ENCODE results near the gene UGGT2.
"Not testable (repeated sequence)": the region's sequence is repeated elsewhere in the genome, so short reads cannot be mapped to it uniquely, and the experiment has no call there.

UGGT2 gene

DNA sequence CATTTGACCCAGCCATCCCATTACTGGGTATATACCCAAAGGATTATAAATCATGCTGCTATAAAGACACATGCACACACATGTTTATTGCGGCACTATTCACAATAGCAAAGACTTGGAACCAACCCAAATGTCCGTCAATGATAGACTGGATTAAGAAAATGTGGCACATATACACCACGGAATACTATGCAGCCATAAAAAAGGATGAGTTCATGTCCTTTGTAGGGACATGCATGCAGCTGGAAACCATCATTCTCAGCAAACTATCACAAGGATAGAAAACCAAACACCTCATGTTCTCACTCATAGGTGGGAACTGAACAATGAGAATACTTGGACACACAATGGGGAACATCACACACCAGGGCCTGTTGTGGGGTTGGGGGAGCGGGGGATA lies 2.2 kb downstream of the UGGT2 start:
- DNase-seq: not testable (repeated sequence)

DNA sequence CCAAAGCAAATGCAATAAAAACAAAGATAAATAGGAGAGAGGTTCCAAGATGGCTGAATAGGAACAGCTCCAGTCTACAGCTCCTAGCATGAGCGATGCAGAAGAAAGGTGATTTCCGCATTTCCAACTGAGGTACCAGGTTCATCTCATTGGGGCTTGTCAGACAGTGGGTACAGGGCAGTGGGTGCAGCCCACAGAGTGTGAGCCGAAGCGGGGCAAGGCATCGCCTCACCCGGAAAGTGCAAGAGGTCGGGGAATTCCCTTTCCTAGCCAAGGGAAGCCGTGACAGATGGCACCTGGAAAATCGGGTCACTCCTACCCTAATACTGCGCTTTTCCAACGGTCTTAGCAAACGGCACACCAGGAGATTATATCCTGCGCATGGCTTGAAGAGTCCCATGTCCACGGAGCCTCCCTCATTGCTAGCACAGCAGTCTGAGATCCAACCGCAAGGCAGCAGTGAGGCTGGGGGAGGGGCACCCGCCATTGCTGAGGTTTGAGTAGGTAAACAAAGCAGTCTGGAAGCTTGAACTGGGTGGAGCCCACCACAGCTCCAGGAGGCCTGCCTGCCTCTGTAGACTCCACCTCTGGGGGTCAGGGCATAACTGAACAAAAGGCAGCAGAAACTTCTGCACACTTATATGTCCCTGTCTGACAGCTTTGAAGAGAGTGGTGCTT lies 6.6 kb downstream of the UGGT2 start:
- not testable (repeated sequence) for DNase-seq

DNA sequence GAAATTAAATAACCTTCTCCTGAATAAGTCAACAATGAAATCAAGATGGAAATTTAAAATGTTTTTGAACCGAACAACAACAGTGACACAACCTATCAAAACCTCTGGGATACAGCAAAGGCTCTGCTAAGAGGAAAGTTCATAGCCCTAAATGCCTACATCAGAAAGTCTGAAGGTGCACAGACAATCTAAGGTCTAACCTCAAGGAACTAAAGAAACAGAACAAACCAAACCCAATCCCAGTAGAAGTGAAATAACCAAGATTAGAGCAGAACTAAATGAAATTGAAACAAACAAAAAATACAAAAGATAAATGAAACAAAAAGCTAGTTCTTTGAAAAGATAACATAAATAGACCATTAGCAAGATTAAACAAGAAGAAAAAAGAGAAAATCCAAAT lies 9.0 kb downstream of the UGGT2 start:
- no peak for DNase-seq

DNA sequence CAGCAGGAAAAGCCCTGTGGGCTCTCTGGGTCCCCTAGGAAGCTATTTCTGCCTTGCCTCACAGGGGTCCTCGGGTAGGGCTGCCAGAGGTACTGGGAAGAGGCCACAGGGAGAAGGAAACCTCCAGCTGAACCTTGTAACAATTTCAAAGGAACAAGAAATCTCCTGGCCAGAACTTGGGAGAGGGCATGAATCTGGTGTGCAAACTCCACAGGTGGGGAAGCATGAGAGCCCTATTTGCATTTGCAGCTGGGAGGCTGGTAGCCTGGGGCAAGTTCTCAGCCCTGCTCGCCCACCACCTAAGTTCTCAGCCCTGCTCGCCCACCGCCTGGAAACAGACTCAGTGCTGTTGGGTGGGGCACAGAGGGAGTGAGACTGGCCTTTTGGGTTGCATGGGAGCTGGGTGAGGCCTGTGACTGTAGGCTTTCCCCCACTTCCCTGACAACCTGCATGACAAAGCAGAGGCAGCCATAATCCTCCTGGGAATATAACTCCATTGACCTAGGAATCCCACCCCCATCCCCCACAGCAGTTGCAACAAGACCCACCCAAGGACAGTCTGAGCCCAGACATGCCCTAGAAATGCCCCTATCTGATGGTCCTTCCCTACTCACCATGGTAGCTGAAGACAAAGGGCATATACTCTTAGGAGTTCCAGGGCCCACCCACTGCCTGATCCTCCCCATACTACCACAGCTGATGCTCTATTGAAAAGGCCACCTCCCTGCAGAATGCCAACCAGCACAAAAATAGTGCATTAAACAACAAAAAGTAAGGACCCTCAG lies 11.7 kb downstream of the UGGT2 start:
- no peak for DNase-seq

DNA sequence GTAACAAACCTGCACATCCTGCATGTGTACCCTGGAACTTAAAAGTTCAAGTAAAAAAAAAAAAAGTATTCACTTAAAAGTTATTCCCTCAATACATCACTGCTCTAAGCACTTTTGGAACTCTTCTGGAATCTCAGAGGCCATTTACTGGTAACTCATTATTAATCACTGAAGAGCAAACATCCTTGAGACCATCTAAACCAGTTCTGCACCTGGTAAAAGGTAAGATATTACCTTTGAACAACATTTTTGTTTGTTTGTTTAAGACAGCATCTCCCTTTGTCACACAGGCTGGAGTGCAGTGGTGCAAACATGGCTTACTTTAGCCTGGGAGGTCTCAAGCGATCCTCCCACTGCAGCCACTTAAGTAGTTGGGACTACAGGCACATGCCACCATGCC lies 16.7 kb downstream of the UGGT2 start:
- no peak for DNase-seq

DNA sequence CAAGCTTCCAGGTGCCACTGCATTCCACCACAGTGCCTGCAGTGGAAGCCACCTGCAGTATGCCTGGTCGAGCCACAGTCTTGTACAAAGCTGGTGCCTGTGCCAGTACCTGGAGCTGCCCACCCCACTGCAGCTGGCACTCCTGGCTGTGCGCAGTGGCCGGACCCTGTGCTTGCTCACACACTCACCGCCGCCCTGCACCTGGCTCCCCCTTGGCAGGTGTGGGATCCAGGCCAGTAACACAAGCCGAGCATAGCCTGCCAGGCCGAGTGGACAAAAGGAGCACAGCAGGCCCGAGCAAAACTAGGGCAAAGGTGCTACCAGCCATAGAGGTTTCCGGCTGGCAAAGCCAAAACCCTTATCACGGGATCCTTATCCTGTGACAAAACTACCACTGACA lies 18.5 kb downstream of the UGGT2 start:
- DNase-seq: no peak

DNA sequence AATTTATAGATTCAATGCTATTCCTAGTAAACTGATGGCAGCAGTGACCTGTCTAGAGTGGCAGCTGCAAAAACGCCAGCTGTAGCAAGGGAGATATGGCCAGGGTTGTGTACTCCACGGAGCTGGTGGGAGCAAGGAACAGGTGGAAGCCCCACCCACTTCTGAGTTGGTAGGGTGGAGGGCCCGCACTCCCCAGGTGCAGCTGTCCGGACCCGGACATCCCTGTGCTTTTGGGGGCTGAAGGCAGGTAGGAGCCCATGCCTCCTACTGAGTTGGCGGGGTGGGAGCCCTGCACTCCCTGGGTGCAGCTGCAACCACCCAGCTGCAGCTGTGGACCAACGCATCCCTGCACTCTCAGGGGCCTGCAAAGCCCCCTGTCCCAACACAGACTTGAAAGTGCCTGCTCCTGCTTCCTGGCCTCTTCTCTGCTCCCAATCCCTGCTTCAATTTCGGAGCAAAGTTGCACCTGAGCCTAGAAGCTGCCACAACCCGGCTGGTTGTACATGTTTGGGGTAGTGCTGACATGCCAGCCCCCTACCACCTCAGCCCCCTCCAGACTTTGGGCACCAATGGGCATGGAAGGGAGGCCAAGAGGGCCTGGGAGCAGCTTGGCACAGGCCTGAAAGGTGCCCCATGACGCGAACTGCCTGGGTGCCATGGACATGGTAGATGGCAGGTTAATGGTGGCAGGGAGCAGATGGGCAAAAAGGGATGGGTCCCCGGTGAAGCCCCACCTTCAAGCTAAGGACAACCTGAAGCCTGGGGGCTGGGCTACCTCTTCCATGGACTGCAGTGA lies 19.8 kb downstream of the UGGT2 start:
- DNase-seq: no peak

DNA sequence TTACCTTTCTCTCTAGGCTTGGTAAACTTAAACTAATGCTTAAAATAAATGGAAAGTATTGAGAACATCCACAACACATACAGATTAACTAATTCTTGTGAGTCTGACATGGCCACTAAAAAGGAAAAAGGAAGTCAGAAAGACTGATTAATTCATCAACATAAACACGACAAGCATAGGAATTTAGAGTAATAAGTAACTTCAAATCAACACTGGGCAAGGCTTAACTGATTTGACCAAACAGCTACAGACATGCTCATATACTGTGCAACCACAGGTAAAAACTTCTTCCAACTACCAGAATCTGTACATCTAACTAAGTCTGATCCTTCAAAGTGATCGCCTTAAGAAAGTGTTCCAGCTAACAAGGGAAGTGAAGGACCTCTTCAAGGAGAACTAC lies 20.5 kb downstream of the UGGT2 start:
- no peak for DNase-seq

DNA sequence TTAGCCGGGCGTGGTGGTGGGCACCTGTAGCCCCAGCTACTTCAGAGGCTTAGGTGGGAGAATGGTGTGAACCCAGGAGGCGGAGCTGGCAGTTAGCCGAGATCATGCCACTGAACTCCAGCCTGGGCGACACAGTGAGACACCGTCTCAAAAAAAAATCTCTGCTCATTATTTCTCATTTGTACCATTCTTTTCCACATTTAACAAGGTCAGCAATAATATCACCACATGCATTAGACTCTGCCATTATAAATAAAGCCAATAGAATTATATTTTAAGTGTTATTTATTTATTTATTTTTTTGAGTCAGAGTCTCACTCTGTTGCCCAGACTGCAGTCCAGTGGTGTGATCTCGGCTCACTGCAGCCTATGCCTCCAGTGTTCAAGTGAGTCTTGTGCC lies 24.2 kb downstream of the UGGT2 start:
- DNase-seq: no peak

DNA sequence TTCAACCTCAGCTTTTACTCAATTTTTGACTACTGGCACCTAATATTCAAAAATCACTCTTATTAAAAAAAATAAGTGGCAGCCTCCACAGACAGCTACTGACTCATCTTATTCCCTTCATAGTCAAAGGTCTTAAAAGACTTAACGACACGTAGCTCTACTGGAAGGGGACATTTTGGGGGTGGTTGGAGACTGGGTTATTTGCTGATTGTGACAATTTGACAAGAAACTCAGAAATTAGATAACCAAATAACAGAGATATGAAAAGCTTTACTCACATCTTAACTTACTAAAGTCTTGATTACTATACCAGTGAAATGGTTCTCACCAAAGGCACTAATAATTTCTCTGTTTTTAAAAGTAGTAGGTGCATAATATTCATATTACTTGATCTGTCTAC lies 25.7 kb downstream of the UGGT2 start:
- no peak for DNase-seq

DNA sequence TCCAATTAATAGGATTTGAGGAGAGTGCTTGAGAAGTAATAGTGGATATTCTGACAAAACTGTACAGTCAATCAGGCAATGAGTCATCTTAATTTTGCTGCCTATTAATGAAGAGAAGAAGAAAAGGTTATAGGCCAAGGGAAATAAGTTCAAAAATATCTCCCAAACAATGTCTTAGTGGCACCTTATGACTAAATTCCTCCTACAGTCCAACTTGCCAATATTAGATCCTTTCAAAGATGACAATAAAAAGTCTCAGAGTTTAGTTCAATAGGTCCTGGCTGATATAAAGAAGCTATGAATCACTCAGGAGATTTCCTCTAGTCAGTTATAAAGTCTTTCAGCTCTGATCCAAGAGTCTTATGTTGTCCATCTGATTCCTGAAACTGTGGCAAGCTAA lies 27.9 kb downstream of the UGGT2 start:
- no peak for DNase-seq

DNA sequence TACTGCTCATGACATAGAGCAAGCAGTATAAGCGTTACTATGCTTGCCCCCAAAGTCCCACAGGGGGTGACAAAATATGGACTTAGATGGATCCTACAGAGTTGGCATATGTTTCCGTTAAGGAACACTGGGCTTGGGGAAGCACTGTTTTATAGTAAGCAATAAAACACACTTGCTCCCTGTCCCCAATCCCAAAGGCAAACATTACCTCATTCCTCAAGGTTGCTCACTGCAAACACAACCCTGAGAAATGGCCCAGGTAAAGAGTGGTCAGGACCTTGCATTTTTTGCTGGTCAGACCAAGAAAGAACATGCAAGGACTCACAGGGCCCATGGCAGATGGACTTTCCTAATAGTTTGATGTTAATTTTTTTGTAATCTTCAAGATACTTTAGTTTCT lies 32.3 kb downstream of the UGGT2 start:
- DNase-seq: no peak

DNA sequence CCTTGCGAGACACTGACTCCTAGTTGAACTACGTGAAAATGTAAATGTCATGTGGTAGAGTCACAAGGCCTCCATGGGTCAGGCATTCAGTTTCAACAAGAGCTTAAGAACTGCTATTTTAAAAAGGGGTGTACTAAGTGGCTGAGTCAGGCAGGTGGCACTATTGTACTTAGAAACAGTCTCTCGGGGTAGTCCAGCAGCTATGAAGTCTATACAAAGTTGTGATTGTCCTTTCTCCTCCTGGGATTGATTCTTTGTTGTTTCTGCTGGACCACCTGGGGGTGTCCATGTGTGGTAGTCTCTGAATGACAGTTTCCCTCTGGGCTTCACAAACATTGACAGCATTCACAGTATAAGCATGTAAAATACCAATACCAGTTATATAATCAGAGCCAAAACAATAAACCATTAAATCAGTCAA lies 33.0 kb downstream of the UGGT2 start:
- DNase-seq: peak; percentile 12

DNA sequence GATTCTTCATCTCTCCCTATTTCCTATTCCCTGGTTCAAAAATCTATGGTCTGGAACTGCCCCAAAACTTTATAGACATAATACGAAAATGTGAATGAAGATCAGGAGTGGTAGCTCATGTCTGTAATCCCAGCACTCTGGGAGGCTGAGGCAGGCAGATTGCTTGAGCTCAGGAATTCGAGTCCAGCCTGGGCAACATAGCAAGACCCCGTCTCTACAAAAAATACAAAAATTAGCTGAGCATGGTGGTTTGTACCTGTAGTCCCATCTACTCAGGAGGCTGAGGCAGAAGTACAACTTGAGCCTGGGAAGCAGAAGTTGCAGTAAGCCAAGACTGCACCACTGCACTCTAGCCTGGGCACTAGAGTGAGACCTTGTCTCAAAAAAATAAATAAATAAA lies 35.1 kb downstream of the UGGT2 start:
- no peak for DNase-seq

DNA sequence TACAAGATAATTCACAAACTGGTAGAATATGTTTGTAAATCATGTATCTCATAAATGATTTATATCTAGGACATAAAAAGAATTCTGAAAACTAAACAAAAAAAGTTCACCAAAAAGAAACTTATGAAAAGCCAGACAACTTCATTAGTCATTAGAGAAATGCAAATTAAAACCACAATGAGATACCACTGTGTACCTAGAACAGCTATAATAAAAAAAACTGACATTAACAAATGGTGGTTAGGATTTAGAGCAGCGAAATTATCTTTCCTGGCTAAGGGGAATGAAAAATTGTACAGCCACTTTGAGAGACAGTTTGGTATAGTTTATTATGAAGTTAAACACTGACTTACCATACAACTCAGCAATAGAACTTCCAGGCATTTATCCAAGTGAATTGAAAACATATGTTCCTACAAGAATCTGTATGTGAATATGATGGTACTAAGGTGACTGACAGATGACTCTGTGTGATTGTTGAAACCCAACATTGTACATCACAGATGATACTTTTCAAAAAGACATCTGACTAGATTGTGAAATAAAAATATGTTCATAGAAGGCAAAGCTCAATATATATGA lies 41.8 kb downstream of the UGGT2 start:
- DNase-seq: no peak

DNA sequence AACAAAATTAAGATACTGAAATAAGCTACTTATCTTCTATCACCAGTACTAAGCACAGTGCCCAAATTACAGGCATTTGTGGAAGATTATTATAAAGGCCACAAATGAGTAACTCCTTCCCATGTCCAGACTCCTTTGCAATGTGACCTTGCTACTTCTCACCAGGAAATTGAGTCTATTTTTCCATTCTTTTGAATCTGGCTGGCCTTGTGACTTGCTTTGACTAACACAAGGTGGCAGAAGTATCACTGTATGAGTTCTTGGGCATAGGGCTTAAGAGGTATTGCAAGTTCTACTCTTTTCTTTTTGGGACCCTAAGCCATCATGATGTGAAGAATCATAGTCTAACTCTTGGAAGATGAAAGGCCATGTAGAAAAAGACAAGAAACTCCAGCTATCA lies 49.9 kb downstream of the UGGT2 start:
- no peak for DNase-seq

DNA sequence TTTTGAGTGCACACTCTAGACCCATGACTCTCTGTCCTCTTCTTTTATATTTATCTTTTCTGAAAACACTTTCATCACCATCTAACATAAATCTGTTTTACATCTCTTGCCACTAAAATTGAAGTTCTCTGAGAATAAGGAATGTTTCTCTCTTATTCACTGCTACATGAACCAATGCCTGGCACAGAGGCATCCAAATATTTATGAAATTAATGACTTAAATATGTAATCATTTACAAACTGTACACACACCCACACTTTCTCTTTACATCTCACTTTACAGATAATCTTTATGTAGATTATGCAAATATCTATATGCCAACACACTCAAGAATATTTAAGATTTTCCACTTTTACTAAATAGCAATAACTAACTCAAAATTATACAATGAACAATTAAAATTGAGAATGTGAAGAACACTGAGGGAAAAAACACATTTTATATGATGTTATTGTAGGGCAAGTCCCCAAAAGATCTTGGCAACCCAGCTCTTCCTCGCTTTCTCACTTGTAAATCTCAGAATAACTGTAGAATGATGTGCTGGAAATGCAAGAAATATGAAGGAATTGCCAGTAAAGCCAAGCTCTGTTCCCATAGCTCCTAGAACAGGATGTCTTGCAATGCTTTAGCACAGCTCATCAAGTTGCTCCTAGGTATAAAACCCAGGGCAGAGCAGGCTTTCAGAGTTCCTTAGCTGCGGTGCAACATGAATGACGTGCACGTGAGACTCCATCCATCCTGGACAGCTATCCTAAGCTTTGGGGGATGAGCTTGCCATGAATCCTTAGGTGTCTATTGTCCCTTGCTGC lies 50.7 kb downstream of the UGGT2 start:
- no peak for DNase-seq

DNA sequence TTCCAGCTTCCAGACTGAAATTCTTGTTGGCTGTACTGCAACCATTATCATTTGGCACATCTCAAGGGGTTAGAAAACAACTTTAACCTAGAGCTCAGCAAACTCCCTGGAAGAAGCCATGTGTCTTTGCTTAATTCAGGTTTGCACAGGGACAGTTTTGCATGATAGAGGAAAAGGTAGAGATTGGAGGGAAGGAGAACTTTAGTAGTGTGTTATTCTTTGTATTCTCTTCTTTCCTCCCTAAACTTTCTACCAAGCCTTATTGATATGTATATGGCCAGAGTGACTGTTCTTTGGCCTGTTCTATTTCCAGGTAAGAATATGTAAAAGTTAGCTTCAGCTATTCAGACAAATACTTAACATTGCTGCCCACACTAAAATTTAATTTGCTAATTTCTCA lies 53.1 kb downstream of the UGGT2 start:
- DNase-seq: no peak

DNA sequence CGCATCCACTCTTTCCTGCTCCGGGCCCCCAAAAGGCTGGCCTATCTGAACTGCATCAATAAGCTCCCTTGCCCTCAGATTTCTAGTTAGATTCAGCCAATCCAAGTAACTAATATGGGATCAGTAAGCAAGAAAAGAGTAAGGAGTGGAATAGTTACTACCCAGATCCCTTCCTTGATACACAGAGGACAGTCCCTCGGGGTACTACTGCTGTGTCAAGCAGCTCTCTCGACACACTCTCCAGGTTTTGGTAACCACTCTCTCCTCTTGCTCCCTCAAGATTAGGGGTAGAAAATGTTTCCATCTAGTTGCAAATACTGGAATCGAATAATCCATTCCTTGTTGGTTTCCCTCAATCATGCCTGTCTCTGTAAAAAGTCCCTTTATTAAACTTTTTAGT lies 65.4 kb downstream of the UGGT2 start:
- DNase-seq: no peak

DNA sequence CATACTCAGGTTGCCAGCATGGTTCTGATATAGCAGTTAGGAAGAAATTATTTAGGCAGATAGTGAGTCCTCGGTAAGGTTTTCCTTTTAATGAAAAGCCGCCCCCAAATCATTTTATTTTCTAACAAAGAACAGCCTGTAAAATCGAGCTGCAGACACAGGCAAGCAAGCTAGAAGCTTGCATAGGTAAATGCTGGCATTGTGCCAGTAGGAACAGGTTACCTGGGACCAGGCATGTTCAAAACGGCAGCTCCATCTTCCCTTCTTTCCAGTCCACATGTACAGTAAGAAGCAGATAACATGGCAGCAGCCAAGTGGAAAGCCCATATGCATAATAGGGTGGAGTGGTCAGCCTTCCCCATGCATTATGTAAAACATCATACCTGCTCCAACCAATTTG lies 71.1 kb downstream of the UGGT2 start:
- DNase-seq: no peak

DNA sequence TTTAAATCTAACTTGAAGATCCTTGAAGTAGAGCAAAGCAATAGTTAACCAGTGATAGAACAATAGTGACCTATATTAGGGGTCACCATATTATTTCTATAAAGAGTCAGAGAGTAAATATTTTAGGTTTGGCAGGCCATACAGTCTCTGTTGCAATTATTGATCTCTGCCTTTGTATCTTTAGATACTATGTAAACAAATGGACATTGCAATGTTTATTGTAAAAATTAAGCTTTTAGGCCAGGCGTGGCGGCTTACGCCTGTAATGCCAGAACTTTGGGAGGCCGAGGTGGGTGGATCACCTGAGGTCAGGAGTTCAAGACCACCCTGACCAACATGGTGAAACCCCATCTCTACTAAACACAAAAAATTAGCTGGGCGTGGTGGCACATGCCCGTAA lies 80.5 kb downstream of the UGGT2 start:
- not testable (repeated sequence) for DNase-seq

DNA sequence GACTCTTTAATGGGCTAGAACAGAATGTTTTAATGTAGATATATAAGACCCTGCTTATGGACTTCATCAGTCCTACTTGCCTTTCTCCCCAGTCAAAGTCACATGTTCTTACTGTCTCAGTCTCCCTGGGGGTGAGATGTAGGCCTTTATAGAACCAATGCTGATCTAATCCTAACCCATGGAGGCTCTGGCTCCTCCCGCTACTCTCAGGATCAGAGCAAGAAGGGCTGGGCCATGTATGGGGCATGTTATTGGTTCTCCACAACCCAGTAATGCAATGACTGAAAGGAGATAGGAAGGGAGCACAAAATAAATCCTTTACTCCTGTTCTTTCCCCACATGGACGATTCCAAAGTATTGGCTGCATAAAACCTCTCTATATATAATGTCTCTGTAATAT lies 82.3 kb downstream of the UGGT2 start:
- no peak for DNase-seq

All from right kidney (tissue), 1 donor.